ENCODE results near the gene ALDH18A1.
"Not testable (repeated sequence)": the region's sequence is repeated elsewhere in the genome, so short reads cannot be mapped to it uniquely, and the experiment has no call there.

The ALDH18A1 gene

DNA sequence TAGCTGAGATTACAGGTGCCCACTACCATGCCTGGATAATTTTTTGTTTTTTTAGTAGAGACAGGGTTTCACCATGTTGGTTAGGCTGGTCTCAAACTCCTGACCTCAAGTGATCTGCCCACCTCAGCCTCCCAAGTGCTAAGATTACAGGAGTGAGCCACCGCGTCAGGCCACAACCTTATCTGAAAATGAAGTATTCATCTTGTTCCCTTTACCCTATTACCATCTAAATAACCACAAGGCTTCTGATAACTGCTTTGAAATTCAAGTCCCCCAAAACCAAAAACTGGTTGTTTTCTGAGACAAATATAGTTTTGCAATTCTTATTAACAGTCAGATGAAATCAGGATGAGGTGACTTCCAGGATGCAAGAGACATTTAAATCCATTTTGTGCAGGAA is 34.8 kb upstream of the ALDH18A1 start:
- no peak for DNase-seq (ENCODE audit: low read depth in 2 of 2)
- no peak overlapping the region for H3K4me3 ChIP-seq (replicated peaks in 1 of 2; ENCODE audit: low read depth in 2 of 2, low read length in 2 of 2)
- TF ChIP-seq, protein P1, sequence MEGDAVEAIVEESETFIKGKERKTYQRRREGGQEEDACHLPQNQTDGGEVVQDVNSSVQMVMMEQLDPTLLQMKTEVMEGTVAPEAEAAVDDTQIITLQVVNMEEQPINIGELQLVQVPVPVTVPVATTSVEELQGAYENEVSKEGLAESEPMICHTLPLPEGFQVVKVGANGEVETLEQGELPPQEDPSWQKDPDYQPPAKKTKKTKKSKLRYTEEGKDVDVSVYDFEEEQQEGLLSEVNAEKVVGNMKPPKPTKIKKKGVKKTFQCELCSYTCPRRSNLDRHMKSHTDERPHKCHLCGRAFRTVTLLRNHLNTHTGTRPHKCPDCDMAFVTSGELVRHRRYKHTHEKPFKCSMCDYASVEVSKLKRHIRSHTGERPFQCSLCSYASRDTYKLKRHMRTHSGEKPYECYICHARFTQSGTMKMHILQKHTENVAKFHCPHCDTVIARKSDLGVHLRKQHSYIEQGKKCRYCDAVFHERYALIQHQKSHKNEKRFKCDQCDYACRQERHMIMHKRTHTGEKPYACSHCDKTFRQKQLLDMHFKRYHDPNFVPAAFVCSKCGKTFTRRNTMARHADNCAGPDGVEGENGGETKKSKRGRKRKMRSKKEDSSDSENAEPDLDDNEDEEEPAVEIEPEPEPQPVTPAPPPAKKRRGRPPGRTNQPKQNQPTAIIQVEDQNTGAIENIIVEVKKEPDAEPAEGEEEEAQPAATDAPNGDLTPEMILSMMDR (IDR thresholded peaks at IDR 0.05; ENCODE audit: low read depth, low read length) = no peak

DNA sequence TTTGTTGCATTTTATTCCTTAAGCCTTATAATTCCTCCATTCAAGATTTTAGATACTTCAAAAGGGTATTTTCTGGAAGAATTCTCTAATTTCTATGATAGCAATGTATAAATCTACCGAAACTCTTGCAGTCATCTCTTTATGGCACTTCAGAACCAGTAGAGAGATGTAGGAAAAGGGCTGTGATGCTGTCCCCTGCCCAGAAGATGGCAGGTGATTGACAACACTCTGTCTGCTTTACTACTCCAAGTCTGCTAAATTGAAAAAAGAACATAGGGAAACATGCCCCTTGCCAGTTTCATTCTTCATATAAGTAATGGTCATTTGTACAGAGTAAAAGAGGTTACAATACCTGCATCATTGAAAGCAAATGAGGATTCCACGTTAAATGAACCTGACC is 32.1 kb upstream of the ALDH18A1 start:
- H3K4me3 ChIP-seq (replicated peaks in 1 of 2; ENCODE audit: low read depth in 2 of 2, low read length in 2 of 2) = no peak overlapping the region
- TF ChIP-seq, protein P1 (IDR thresholded peaks at IDR 0.05; ENCODE audit: low read depth, low read length) = no peak
- no peak for DNase-seq (ENCODE audit: low read depth in 2 of 2)

- TF ChIP-seq, protein P1 (IDR thresholded peaks at IDR 0.05; ENCODE audit: low read depth, low read length) = no peak
- H3K4me3 ChIP-seq (replicated peaks in 1 of 2; ENCODE audit: low read depth in 2 of 2, low read length in 2 of 2) = no peak overlapping the region
- DNase-seq (ENCODE audit: low read depth in 2 of 2) = no peak
Measured at GRCh38 chr10:95683966-95684365, 27.5 kb upstream of the ALDH18A1 start.

DNA sequence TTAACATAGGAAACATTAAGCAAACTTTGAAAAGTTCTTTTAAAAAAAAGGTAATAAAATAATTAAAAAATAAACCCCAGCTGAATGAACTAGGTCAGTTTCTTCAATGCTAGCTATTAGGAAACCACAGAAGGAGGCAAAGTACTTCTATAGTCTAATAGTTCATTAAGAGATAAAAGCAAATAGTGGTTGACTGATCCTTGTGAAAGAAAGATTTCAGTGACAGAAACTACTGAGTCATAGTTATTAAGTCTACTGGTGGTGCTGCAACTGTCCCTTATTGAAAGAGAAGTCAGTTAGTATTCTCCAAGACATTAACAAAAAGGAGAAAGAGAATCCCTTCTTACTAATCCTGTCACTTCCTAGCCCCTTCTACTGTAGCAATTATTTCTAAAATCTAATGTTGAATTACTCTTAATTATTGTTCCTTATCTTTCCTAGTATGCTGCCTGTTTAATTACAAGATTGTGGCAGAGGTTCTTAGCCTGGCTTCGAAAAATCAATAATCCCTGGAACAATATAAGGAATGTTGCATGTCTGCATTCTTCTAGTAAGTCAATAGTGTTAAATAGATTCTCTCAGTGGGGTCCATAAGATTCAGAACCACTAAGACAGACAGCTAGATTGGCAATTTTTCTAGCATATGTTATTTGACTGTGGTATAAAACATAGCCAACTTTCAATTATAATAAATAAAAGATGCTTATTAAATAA is 19.0 kb upstream of the ALDH18A1 start:
- TF ChIP-seq, protein P1 (IDR thresholded peaks at IDR 0.05; ENCODE audit: low read depth, low read length) = no peak
- no peak overlapping the region for H3K4me3 ChIP-seq (replicated peaks in 1 of 2; ENCODE audit: low read depth in 2 of 2, low read length in 2 of 2)
- DNase-seq (ENCODE audit: low read depth in 2 of 2) = no peak

GRCh38 chr10:95674643-95675042 is 18.1 kb upstream of the ALDH18A1 start:
- DNase-seq (ENCODE audit: low read depth in 2 of 2) = no peak
- TF ChIP-seq, protein P1 (IDR thresholded peaks at IDR 0.05; ENCODE audit: low read depth, low read length) = no peak
- H3K4me3 ChIP-seq (replicated peaks in 1 of 2; ENCODE audit: low read depth in 2 of 2, low read length in 2 of 2) = no peak overlapping the region

DNA sequence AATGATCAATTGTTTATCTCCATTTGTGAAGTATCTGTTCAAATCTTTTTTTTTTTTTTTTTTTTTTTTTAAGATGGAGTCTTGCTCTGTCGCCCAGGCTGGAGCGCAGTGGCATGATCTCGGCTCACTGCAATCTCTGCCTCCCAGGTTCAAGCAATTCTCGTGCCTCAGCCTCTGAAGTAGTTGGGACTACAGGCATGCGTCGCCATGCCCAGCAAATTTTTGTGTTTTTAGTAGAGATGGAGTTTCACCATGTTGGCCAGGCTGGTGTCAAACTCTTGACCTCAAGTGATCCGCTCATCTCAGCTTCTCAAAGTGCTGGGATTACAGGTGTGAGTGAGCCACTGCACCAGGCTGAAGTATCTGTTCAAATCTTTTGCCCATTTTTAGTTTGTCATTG is 16.1 kb upstream of the ALDH18A1 start:
- not testable (repeated sequence) for DNase-seq (ENCODE audit: low read depth in 2 of 2); H3K4me3 ChIP-seq (replicated peaks in 1 of 2; ENCODE audit: low read depth in 2 of 2, low read length in 2 of 2)

- TF ChIP-seq, protein P1 (IDR thresholded peaks at IDR 0.05; ENCODE audit: low read depth, low read length) = no peak
- DNase-seq (ENCODE audit: low read depth in 2 of 2) = peak in 1 of 2 donors; percentile 4
- H3K4me3 ChIP-seq (replicated peaks in 1 of 2; ENCODE audit: low read depth in 2 of 2, low read length in 2 of 2) = no peak overlapping the region
Measured at GRCh38 chr10:95664543-95664942, 8.0 kb upstream of the ALDH18A1 start.

Data from cardiac fibroblast (primary cell).